Prostate gland (tissue), 2 donors: ENCODE results near the gene THOP1.

ENCODE experiments used
- POLR2A ChIP-seq: fragments of 450-650 bp; IDR thresholded peaks from one replicate; pipeline ENCODE4 v1.6.1; 2016; ENCODE audit warnings: antibody characterized with exemption, mild to moderate bottlenecking
- TF ChIP-seq, protein P1 (sequence below), 4 experiments: fragments of 200-600 bp in 2 of 4; fragments of 450-650 bp in 2 of 4; sonication (generic) in 2 of 4; IDR thresholded peaks; 1 replicate in 3 of 4; 2 replicates in 1 of 4; pipeline ENCODE4 v1.5.1; 2016 to 2019; ENCODE audit warnings: antibody characterized with exemption in 4 of 4, mild to moderate bottlenecking in 2 of 4, moderate library complexity in 2 of 4

GRCh38 chr19:2810141-2811091 is 25.1 kb downstream of the THOP1 start:
- TF ChIP-seq, protein P1, sequence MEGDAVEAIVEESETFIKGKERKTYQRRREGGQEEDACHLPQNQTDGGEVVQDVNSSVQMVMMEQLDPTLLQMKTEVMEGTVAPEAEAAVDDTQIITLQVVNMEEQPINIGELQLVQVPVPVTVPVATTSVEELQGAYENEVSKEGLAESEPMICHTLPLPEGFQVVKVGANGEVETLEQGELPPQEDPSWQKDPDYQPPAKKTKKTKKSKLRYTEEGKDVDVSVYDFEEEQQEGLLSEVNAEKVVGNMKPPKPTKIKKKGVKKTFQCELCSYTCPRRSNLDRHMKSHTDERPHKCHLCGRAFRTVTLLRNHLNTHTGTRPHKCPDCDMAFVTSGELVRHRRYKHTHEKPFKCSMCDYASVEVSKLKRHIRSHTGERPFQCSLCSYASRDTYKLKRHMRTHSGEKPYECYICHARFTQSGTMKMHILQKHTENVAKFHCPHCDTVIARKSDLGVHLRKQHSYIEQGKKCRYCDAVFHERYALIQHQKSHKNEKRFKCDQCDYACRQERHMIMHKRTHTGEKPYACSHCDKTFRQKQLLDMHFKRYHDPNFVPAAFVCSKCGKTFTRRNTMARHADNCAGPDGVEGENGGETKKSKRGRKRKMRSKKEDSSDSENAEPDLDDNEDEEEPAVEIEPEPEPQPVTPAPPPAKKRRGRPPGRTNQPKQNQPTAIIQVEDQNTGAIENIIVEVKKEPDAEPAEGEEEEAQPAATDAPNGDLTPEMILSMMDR (IDR thresholded peaks at IDR 0.05), result no peak
- TF ChIP-seq POLR2A, result no peak
